Hematopoietic multipotent progenitor cell treated with erythropoietin and hydrocortisone succinate and interleukin-3 and kit ligand, for 15 days (in vitro differentiated cells): ENCODE results near the gene PHF12.
"Not testable (repeated sequence)": the region's sequence is repeated elsewhere in the genome, so short reads cannot be mapped to it uniquely, and the experiment has no call there.

ENCODE experiments used
- DNase-seq: peaks from one replicate; pipeline ENCODE4 v3.0.0-alpha.2; 2015; ENCODE audit warnings: low spot score

The PHF12 gene

GRCh38 chr17:28901866-28902818 is 49.2 kb downstream of the PHF12 start:
- DNase-seq, result peak; percentile 54

- DNase-seq, result no peak
Measured at GRCh38 chr17:28900986-28901726, 50.2 kb downstream of the PHF12 start.

- no peak for DNase-seq
Measured at GRCh38 chr17:28899212-28899815, 52.0 kb downstream of the PHF12 start.

- no peak for DNase-seq
Measured at GRCh38 chr17:28898527-28898955, 52.8 kb downstream of the PHF12 start.

GRCh38 chr17:28897769-28898526 is 53.4 kb downstream of the PHF12 start:
- DNase-seq, result peak; percentile 53

GRCh38 chr17:28896884-28897768 is 54.2 kb downstream of the PHF12 start, which contains the start of gene FLOT2:
Gene FLOT2 (minus strand): TSS chr17:28897733. CDS start chr17:28897574, 159 bp downstream.
- DNase-seq, result peak; percentile 59

- no peak for DNase-seq
Measured at GRCh38 chr17:28896491-28896883, 54.8 kb downstream of the PHF12 start.

- DNase-seq, result no peak
Measured at GRCh38 chr17:28895794-28896447, 55.4 kb downstream of the PHF12 start.

GRCh38 chr17:28893248-28894183 is 57.8 kb downstream of the PHF12 start:
- not testable (repeated sequence) for DNase-seq

GRCh38 chr17:28892024-28892423 is 59.3 kb downstream of the PHF12 start:
- DNase-seq, result no peak

- no peak for DNase-seq
Measured at GRCh38 chr17:28891201-28891600, 60.1 kb downstream of the PHF12 start.

GRCh38 chr17:28889996-28890395 is 61.3 kb downstream of the PHF12 start:
- DNase-seq, result no peak

- DNase-seq, result no peak
Measured at GRCh38 chr17:28888832-28889231, 62.5 kb downstream of the PHF12 start.

- DNase-seq, result no peak
Measured at GRCh38 chr17:28887871-28888471, 63.3 kb downstream of the PHF12 start.

- no peak for DNase-seq
Measured at GRCh38 chr17:28885951-28886350, 65.4 kb downstream of the PHF12 start.

GRCh38 chr17:28885363-28885762 is 66.0 kb downstream of the PHF12 start:
- DNase-seq, result no peak

- no peak for DNase-seq
Measured at GRCh38 chr17:28883967-28884702, 67.2 kb downstream of the PHF12 start.
